K562 (cell line): Measurements from ENCODE around the gene SLC7A6. TPM values are rescaled to one million over a fixed set of nuclear protein-coding genes. Genes with fewer than 3 reads are reported as not detected.

Source experiments
- CREM ChIP-seq: IDR thresholded peaks from 2 replicates; pipeline ENCODE4 v1.6.1; 2014; ENCODE audit warnings: antibody characterized with exemption, low read depth
- ELF1 ChIP-seq: fragments of 200-800 bp; sonication (Bioruptor generic); IDR thresholded peaks from 2 replicates; pipeline ENCODE4 v1.6.1; 2016; ENCODE audit warnings: missing genetic modification characterization, missing compliant biosample characterization
- ETV1 ChIP-seq: fragments of 450-650 bp; conservative IDR thresholded peaks from 2 replicates; pipeline ENCODE4 v1.6.1; 2016; ENCODE audit warnings: missing genetic modification characterization, control low read depth, low read depth, missing compliant biosample characterization
- GATAD2B ChIP-seq: fragments of 450-650 bp; IDR thresholded peaks from 2 replicates; pipeline ENCODE4 v1.6.1; 2017; ENCODE audit warnings: mild to moderate bottlenecking, borderline replicate concordance
- KAT7 ChIP-seq: sonication (generic); formaldehyde crosslinking; IDR thresholded peaks from 2 replicates; pipeline ENCODE4 v1.8.0; 2022; ENCODE audit warnings: missing genetic modification reagents, mild to moderate bottlenecking, borderline replicate concordance
- MCM2 ChIP-seq: fragments of 450-650 bp; IDR thresholded peaks from 2 replicates; pipeline ENCODE4 v1.6.1; 2017; ENCODE audit warnings: low read depth, mild to moderate bottlenecking
- MEIS2 ChIP-seq: fragments of 450-650 bp; IDR thresholded peaks from 2 replicates; pipeline ENCODE4 v1.6.1; 2014; ENCODE audit warnings: mild to moderate bottlenecking; ENCODE audit not compliant: partially characterized antibody
- SMARCE1 ChIP-seq: fragments of 450-650 bp; IDR thresholded peaks from 2 replicates; pipeline ENCODE4 v1.7.1; 2016; ENCODE audit warnings: mild to moderate bottlenecking
- TGIF2 ChIP-seq: sonication (generic); formaldehyde crosslinking; IDR thresholded peaks from 2 replicates; pipeline ENCODE4 v1.8.1; 2022; ENCODE audit warnings: mild to moderate bottlenecking, missing genetic modification reagents, moderate library complexity
- YY1 ChIP-seq, 3 experiments: IDR thresholded peaks; 2 replicates each; pipeline ENCODE4 v1.6.1; 2011; ENCODE audit warnings: low read length in 2 of 3, mild to moderate bottlenecking in 2 of 3, moderate library complexity in 2 of 3, borderline replicate concordance in 1 of 3, control low read depth in 1 of 3, low read depth in 1 of 3; ENCODE audit not compliant: insufficient read depth in 3 of 3, insufficient replicate concordance in 2 of 3, control insufficient read depth in 1 of 3, insufficient read length in 1 of 3; ENCODE audit errors: extremely low read depth in 1 of 3
- ZBTB7A ChIP-seq: IDR thresholded peaks from 2 replicates; pipeline ENCODE4 v1.6.1; 2011; ENCODE audit warnings: low read depth, mild to moderate bottlenecking, low read length, moderate library complexity, borderline replicate concordance; ENCODE audit not compliant: control insufficient read depth
- polyA plus RNA-seq, 8 experiments: library from polyadenylated mRNA; depleted of rRNA in 4 of 8; stranded (reverse) in 5 of 8; unstranded in 3 of 8; fragments of >200 nt; fragmentation: Nextera tagmentation in 2 of 8; fragmentation: Illumina TruSeq in 1 of 8; extraction: Ambion mirVana in 2 of 8; extraction: Trizol in 1 of 8; gene quantifications; 2 replicates each; pipeline versions ENCODE4 v1.2.1 to v1.2.3, GENCODE V29; 2011 to 2014; ENCODE audit warnings: inconsistent platforms in 1 of 8, missing spikeins in 1 of 8
- total RNA-seq, 7 experiments: library from RNA; depleted of rRNA in 6 of 7; stranded (reverse); fragments of >200 nt in 6 of 7; fragmentation: Illumina TruSeq in 2 of 7; extraction: Trizol in 2 of 7; gene quantifications; 2 replicates each; pipeline versions ENCODE4 v1.2.1 to v1.2.3, GENCODE V29; 2011 to 2021; ENCODE audit warnings: low replicate concordance in 1 of 7
- TF ChIP-seq, protein P1 (sequence below): fragments of 200-600 bp; sonication (generic); IDR thresholded peaks from one replicate; pipeline ENCODE4 v1.6.1; 2012; ENCODE audit warnings: mild to moderate bottlenecking, low read depth, low read length, inconsistent platforms

SLC7A6 gene
- total and polyA plus RNA-seq, 9 of the 15 experiments (the other 6 are each of a cell fraction or from before 2014, with no cell fraction given) = 12.6 to 60.1 (median 29.8) TPM

DNA sequence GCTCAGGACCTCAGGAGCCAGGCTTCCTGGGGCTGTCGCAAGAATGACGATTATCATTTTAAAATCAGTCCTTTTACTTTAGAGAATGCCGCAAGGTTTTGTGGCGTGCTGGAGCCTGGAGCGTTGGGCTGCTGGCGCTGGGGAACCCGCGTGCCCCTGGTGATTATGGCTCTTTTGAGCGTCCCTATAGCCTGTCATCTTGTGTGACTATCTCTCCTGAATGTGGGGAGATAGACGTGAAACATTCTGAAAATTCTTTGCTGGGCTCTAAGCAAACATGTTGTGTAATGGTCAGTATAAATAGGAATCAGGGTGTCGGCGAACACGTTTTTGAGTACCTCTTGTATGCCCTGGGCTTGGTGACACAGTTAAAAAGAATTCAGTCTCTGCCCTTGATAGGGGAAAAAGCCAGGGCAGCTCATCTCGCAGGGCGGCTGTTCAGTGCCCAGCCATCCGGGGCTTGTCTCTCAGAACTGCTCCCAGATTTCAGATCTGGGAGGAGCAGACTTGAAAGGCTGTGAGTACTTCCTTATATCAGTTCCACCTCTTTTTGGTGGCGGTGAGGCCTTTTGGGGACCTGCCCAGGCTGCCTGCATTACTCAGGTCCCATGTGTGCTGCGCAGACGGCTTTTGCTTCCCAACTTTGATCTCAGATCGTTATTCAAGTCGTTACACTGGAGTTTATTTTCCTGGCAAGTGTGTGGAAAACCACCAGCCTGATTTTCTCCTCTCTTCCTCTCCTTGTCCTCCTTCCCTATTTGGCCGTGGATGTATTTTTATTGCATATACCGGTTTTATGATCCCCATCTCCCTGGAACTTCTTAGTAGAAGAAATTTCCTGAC lies 973 bp downstream of the SLC7A6 start (continued):
- TF ChIP-seq, protein P1, sequence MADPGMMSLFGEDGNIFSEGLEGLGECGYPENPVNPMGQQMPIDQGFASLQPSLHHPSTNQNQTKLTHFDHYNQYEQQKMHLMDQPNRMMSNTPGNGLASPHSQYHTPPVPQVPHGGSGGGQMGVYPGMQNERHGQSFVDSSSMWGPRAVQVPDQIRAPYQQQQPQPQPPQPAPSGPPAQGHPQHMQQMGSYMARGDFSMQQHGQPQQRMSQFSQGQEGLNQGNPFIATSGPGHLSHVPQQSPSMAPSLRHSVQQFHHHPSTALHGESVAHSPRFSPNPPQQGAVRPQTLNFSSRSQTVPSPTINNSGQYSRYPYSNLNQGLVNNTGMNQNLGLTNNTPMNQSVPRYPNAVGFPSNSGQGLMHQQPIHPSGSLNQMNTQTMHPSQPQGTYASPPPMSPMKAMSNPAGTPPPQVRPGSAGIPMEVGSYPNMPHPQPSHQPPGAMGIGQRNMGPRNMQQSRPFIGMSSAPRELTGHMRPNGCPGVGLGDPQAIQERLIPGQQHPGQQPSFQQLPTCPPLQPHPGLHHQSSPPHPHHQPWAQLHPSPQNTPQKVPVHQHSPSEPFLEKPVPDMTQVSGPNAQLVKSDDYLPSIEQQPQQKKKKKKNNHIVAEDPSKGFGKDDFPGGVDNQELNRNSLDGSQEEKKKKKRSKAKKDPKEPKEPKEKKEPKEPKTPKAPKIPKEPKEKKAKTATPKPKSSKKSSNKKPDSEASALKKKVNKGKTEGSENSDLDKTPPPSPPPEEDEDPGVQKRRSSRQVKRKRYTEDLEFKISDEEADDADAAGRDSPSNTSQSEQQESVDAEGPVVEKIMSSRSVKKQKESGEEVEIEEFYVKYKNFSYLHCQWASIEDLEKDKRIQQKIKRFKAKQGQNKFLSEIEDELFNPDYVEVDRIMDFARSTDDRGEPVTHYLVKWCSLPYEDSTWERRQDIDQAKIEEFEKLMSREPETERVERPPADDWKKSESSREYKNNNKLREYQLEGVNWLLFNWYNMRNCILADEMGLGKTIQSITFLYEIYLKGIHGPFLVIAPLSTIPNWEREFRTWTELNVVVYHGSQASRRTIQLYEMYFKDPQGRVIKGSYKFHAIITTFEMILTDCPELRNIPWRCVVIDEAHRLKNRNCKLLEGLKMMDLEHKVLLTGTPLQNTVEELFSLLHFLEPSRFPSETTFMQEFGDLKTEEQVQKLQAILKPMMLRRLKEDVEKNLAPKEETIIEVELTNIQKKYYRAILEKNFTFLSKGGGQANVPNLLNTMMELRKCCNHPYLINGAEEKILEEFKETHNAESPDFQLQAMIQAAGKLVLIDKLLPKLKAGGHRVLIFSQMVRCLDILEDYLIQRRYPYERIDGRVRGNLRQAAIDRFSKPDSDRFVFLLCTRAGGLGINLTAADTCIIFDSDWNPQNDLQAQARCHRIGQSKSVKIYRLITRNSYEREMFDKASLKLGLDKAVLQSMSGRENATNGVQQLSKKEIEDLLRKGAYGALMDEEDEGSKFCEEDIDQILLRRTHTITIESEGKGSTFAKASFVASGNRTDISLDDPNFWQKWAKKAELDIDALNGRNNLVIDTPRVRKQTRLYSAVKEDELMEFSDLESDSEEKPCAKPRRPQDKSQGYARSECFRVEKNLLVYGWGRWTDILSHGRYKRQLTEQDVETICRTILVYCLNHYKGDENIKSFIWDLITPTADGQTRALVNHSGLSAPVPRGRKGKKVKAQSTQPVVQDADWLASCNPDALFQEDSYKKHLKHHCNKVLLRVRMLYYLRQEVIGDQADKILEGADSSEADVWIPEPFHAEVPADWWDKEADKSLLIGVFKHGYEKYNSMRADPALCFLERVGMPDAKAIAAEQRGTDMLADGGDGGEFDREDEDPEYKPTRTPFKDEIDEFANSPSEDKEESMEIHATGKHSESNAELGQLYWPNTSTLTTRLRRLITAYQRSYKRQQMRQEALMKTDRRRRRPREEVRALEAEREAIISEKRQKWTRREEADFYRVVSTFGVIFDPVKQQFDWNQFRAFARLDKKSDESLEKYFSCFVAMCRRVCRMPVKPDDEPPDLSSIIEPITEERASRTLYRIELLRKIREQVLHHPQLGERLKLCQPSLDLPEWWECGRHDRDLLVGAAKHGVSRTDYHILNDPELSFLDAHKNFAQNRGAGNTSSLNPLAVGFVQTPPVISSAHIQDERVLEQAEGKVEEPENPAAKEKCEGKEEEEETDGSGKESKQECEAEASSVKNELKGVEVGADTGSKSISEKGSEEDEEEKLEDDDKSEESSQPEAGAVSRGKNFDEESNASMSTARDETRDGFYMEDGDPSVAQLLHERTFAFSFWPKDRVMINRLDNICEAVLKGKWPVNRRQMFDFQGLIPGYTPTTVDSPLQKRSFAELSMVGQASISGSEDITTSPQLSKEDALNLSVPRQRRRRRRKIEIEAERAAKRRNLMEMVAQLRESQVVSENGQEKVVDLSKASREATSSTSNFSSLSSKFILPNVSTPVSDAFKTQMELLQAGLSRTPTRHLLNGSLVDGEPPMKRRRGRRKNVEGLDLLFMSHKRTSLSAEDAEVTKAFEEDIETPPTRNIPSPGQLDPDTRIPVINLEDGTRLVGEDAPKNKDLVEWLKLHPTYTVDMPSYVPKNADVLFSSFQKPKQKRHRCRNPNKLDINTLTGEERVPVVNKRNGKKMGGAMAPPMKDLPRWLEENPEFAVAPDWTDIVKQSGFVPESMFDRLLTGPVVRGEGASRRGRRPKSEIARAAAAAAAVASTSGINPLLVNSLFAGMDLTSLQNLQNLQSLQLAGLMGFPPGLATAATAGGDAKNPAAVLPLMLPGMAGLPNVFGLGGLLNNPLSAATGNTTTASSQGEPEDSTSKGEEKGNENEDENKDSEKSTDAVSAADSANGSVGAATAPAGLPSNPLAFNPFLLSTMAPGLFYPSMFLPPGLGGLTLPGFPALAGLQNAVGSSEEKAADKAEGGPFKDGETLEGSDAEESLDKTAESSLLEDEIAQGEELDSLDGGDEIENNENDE = no peak
- TF ChIP-seq ELF1 (peak; percentile 27; the same call in 1 of the 2 replicates), ZBTB7A (no peak), KAT7 (CRISPR knock-in tag) (peak; percentile 53; the same call in 1 of the 2 replicates), TGIF2 (0 out of 2 replicates have a peak, but pooled peaks have one; percentile 6), GATAD2B (no peak), CREM (peak; percentile 64), MEIS2 (peak; percentile 4), ETV1 (tag) (no peak), YY1 (IDR thresholded peaks at IDR 0.05; ENCODE audit: borderline replicate concordance in 1 of 3, control insufficient read depth in 1 of 3, extremely low read depth in 1 of 3, insufficient read depth in 3 of 3, insufficient read length in 1 of 3, insufficient replicate concordance in 2 of 3, low read depth in 1 of 3, low read length in 2 of 3) (peak in 1 of 3 experiments; percentile 6), SMARCE1 (no peak), MCM2 (no peak)
